Keratinocyte (primary cell): ENCODE measurements around the gene EBNA1BP2.

Experiments used
- EZH2 ChIP-seq: IDR thresholded peaks from one replicate; pipeline ENCODE4 v1.6.1; 2012; ENCODE audit warnings: inconsistent platforms, mild to moderate bottlenecking, low read length, moderate library complexity
- TF ChIP-seq, protein P1 (sequence below), 3 experiments: IDR thresholded peaks in 1 of 3; conservative IDR thresholded peaks in 1 of 3; optimal IDR thresholded peaks in 1 of 3; 2 replicates in 2 of 3; 3 replicates in 1 of 3; pipeline versions ENCODE3 to v1.5.1; 2011; ENCODE audit warnings: low read length in 3 of 3, mild to moderate bottlenecking in 3 of 3, moderate library complexity in 2 of 3, control low read depth in 1 of 3, inconsistent platforms in 1 of 3; ENCODE audit not compliant: insufficient read depth in 2 of 3; ENCODE audit errors: extremely low read depth in 1 of 3

DNA sequence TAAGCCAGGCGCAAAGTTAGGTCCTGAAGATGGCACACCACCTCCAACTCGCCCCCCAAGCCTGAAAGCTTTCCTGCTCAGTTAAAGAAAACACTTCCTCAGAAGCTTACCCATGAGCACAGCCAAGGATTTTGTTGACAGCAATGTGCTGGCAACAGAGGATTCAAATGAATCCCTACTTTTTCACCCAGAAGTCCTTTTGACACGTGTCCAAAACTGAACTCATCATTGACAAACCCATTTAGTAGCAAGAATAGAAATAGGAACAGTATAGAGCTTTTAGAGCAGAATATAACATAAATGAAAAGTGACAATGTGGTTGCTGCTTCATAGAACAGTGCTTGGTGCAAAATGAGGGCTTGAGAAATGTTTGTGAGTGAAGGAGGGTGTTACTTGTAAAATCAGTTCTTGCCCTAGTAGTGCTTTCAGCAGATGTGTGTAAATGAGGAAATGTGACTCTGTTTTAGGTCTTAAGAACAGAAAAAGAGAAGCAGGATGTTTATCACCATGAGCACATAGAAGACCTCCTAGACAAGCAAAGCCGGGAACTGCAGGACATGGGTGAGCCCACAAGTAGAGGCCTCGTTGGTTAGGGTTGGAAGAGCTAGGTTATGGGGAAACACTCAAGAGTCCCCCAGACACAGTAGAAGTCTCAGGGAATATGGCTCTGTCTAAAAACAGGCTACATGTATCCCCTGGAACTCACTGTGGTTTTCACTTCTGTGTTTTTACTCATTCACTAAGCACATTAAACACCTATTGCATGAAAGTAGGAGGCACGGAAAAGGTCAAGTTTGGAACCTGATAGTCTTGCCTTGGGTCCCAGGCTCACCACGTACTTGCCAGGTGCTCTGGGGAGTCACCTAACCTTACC lies 49.1 kb upstream of the EBNA1BP2 start:
- TF ChIP-seq, protein P1, sequence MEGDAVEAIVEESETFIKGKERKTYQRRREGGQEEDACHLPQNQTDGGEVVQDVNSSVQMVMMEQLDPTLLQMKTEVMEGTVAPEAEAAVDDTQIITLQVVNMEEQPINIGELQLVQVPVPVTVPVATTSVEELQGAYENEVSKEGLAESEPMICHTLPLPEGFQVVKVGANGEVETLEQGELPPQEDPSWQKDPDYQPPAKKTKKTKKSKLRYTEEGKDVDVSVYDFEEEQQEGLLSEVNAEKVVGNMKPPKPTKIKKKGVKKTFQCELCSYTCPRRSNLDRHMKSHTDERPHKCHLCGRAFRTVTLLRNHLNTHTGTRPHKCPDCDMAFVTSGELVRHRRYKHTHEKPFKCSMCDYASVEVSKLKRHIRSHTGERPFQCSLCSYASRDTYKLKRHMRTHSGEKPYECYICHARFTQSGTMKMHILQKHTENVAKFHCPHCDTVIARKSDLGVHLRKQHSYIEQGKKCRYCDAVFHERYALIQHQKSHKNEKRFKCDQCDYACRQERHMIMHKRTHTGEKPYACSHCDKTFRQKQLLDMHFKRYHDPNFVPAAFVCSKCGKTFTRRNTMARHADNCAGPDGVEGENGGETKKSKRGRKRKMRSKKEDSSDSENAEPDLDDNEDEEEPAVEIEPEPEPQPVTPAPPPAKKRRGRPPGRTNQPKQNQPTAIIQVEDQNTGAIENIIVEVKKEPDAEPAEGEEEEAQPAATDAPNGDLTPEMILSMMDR (optimal IDR thresholded peaks at IDR 0.05 in 1 of 3, IDR thresholded peaks at IDR 0.05 in 1 of 3, conservative IDR thresholded peaks at IDR 0.05 in 1 of 3; ENCODE audit: extremely low read depth in 1 of 3, insufficient read depth in 2 of 3, low read length in 3 of 3) = no peak
- no peak for TF ChIP-seq EZH2
